Retinal pigment epithelial cell (primary cell): Measurements from ENCODE around the gene KIF26B.

Experiments
- DNase-seq: peaks from one replicate; pipeline ENCODE4 v3.0.0-alpha.2; 2010; ENCODE audit warnings: low read depth
- H3K4me3 ChIP-seq: 2 replicates; pipeline ENCODE4 v1.5.1; 2011; ENCODE audit warnings: mild to moderate bottlenecking, low read length, control low read depth, moderate library complexity
- CTCF ChIP-seq: conservative IDR thresholded peaks from 2 replicates; pipeline ENCODE4 v1.5.1; 2011; ENCODE audit warnings: low read depth, low read length, control low read depth, inconsistent platforms

The KIF26B gene

DNA sequence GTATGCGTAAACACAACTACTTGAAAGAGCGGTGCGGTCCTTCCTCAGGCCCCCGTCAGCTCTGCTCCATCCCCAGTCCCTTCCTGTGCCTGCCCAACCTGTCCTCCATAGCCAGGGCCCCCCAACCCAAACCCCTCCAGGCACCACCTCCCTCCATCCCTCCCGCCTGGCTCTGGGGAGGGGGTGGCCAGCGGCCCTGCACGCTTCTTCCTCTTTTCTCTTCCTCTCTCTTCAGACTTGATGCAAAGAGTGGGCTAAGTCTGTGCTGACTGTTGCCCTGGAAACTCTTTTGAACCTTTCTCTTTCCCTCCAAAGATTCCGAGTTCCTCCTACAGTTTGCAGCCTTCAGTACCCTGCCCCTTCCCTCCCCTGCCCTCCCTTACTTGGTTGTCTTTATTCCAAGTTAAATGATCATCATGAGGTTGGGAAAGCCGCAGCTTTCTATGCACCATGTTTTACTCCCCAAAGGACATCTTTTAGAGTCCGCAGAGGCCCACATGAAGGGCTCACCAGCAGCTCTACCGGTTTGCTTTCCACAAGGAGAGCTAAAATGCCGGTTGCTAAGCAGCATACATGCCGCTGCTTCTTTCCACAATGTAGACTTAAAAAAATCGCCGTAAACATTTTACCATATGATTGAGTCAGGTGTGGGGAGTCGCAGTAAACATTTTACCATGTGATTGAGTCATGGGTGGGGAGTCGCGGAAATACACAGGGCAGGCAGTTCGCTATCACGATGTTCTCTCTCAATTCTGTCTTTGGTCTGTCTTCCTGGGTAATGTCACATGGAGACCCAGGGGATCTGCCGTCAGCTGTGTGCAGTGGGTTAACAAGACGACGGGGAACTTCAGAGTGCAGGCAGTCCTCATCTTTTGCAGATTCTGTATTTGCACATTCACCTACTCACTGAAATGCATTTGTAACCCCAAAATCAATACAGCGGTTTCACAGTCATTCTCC is 525.3 kb downstream of the KIF26B start:
- DNase-seq: no peak
- no peak overlapping the region for H3K4me3 ChIP-seq
- no peak for TF ChIP-seq CTCF

- DNase-seq: no peak
- no peak for TF ChIP-seq CTCF
- H3K4me3 ChIP-seq: no peak overlapping the region
These were observed 528.1 kb downstream of the KIF26B start for GRCh38 chr1:245682638-245683628.

DNA sequence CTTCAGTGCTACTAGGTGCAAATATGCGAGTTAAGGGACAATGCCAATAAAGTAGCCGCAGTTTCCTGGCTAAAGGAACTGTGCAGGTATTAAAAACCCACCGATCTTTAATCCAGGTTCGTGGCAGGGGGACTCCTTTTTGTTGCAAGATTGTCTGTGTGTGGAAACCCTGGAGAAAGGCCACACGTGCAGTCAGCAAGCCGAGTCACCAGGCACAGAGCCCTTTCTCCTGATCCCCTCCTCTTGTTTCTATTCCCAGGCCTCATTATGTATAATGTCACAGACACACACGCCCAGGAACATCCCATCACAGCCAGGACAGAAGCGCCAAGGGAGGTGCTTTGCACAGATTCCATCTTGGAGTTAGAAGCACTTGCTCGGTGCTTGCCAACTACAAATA is 528.9 kb downstream of the KIF26B start:
- no peak for TF ChIP-seq CTCF
- no peak for DNase-seq
- H3K4me3 ChIP-seq: no peak overlapping the region

- H3K4me3 ChIP-seq: no peak overlapping the region
- no peak for TF ChIP-seq CTCF
- no peak for DNase-seq
These were observed 529.4 kb downstream of the KIF26B start for GRCh38 chr1:245684166-245684565.

DNA sequence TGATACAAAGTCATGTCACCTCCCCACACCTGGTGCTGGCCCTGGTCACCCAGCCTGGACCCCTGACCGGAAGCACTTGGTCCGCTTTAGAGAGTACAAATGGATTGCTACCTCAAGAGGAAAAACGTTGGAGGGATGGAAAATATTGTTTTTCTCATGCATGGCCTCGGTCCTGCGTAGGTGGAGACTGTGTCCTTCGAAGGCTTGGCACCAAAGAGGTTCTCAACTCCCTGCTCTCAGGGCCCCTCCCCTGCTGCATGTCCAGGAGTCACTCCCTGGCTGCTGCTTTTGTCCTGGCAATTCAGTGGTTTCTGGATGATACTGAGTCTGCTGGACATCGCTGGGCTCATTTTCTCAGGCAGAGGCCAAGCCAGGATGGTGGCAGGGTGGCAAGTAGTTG is 529.8 kb downstream of the KIF26B start:
- no peak overlapping the region for H3K4me3 ChIP-seq
- no peak for DNase-seq
- no peak for TF ChIP-seq CTCF

DNA sequence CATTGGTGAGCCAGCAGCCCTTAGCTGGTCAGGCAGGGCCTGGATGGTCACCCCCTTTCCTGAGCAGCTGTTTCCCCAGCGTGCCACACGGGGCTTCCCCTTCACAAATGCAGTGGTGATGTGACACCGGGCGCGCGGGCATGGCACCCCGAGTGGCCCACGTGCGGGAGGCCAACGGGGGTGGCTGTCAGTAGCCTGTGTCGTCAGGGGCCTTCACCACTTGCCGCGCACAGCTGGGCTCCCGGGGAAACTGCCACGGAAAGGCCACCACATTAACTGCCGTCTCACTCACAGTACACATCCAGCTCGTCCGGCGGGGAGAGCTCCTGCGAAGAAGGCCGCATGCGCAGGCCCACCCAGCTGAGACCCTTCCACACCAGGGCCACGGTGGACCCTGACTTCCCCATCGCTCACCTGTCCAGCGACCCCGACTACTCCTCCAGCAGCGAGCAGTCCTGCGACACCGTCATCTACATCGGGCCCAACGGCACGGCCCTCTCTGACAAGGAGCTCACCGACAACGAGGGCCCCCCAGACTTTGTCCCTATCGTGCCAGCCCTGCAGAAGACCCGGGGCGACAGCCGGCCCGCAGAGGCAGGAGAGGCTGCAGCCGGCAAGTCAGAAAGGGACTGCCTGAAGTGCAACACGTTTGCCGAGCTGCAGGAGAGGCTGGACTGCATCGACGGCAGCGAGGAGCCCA is 530.5 kb downstream of the KIF26B start:
- H3K4me3 ChIP-seq: no peak overlapping the region

More for the DNA sequence above, 530.5 kb downstream of the KIF26B start:
- DNase-seq: no peak
- TF ChIP-seq CTCF: no peak
